ENCODE measurements around the gene DOCK4.

- no peak for TF ChIP-seq CTCF (conservative IDR thresholded peaks at IDR 0.05)
- no peak for TF ChIP-seq ZFX (IDR thresholded peaks at IDR 0.05)
Measured at GRCh38 chr7:111975346-111975745, 230.9 kb downstream of the DOCK4 start.

All from C4-2B (cell line).